Stimulated activated CD4-positive, alpha-beta T cell treated with anti-CD3 and anti-CD28 coated beads, Interleukin-1b, Interleukin-23, amount 100 ng/mL, for 4 hours (primary cell): Measurements from ENCODE around the gene PKNOX2.

ENCODE experiments used
- DNase-seq, 2 donors: peaks; one replicate each; pipeline ENCODE4 v3.0.0-alpha.2; 2020; ENCODE audit warnings: low read depth in 2 of 2

Gene PKNOX2

DNA sequence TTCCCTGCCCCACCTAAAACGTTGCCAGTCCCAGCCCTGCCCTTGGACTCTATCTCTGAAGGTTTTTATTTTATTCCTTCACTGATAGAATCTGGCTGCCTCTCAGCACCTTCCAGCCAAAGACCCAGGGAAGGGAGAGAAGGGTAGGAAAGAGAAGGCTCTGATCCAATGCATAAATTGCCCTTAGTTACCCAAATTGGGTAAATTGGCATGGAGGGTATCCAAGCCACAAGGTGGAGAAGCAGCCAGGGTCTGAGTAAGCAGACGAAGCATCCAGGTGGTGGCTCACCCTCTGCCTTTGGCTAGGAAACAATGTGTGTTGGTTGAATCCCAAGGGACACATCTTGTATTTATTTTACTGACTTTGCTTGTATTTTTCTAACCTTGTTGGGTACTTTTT is 242.5 kb downstream of the PKNOX2 start:
- no peak for DNase-seq

GRCh38 chr11:125408311-125408711 is 243.8 kb downstream of the PKNOX2 start:
- DNase-seq: no peak

- DNase-seq: no peak
These were observed 245.5 kb downstream of the PKNOX2 start for GRCh38 chr11:125410091-125410490.

DNA sequence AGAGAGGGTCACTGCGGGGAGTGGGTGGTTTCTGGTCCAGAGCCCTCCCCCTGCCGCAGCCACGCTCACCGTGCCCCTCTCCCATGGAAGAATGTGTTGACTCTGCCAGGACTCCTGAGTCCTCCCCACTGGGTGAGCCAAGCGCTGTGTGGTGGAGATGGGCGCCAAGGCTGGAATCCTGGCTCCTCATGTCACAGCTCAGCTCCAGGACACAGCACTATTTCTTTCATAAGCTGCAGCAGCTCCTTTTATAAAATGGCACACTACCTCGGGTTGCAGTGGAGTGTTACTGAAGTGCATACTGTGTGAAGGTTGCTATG is 247.6 kb downstream of the PKNOX2 start:
- DNase-seq: no peak

DNA sequence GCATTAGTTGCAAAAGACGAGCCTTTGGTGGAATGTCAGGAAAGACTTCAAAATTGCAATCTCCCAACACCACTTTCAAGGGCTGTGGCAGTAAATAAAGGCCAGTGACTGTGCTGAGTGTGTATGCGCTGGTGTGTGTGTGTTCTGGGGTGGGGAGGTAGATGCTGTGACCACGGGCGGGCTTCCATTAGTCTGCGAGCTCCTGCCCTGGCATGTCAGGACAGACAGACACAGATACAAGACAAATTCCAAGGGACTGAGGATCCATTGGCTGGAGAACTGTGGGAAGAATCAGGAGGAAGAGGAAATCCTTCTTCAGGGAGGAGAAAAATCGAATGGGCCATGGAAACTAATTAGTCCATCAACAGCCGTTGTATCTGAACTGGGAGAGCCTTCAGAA is 248.0 kb downstream of the PKNOX2 start:
- DNase-seq: no peak

GRCh38 chr11:125413226-125413625 is 248.7 kb downstream of the PKNOX2 start:
- no peak for DNase-seq

DNA sequence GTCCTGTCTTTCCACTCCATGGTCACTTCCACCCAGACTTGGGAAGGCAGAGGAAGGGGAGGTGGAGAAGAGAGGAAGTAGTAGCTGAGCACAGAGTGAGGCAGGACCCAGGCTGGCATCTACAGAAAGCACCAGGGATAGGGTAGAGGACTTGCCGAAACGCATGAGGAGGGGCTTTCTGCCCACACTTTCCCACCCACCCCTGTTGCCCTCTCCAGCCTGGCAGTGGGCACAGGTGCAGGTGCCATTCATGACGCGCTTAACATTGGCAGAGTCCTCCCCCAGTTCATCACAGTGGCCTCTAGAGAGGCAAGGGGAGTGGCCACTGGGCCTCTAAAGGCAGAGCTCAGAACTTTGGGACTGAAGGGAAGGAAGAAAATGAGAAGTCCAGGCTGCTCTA is 249.6 kb downstream of the PKNOX2 start:
- DNase-seq: no peak

- no peak for DNase-seq
These were observed 252.7 kb downstream of the PKNOX2 start for GRCh38 chr11:125416981-125417935.

GRCh38 chr11:125418396-125418795 is 253.8 kb downstream of the PKNOX2 start:
- DNase-seq: no peak

GRCh38 chr11:125422681-125423080 is 258.1 kb downstream of the PKNOX2 start:
- no peak for DNase-seq

DNA sequence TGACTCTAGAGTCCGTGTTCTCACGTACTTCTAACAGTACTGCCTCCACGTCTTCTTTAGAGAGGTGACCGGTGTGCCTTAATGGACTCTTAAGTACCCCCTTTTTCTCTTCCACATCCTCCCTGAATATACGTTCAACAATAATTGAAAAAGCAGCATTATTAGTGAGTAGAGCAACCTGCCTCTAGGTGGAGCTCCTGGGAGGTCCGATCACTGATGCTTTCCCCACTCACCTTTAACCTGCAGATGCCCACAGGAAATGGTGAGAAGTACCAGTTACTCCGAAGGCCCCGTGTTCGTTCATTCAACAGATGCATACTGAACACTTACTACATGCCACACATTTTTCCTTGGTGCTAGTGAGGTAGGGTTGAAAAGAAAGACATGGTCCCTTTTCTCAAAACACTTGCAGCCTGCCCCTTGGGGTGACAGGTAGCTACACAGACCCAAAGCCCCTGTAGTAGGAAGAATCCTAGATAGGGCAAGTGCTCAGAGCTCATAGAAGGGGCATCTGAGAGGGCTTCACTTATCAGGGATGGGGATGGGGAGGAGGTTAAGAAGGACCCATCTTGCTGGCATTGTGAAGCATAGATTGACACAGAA is 258.8 kb downstream of the PKNOX2 start:
- no peak for DNase-seq

GRCh38 chr11:125425601-125426000 is 261.1 kb downstream of the PKNOX2 start:
- no peak for DNase-seq

- no peak for DNase-seq
These were observed 262.4 kb downstream of the PKNOX2 start for GRCh38 chr11:125426818-125427528.

DNA sequence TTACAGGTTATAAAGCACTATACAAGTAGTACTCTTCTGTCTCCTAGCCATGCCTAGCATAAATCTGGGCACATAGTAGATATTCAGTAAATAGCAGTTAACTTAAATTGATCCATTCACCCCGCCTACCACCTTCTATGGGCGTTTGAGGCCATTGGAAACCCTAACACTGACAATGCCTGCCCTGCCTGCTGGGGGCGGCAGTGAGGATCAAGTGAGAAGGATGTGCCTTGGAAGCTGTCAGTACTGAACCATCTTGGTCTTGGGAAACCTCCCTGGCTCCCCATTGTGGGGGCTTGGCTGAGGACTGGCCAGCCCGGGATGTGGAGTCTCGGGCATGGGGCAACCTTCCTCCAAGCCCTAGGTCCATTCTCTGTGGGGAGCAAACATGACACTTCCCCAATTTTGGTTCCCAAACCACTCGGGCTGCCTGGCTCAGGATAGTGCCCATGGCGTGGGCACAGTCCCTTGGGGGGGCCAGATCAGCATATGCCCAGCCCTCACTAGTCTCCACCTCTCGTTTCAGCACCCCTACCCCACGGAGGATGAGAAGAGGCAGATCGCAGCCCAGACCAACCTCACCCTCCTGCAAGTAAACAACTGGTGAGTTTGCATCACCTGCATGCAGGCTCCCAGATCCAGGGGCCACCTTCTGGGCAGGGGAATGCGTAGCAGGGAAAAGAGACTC is 264.1 kb downstream of the PKNOX2 start:
- no peak for DNase-seq

GRCh38 chr11:125429174-125429707 is 264.7 kb downstream of the PKNOX2 start:
- DNase-seq: peak; percentile 25 to 30

- no peak for DNase-seq
These were observed 265.5 kb downstream of the PKNOX2 start for GRCh38 chr11:125429807-125430678.

DNA sequence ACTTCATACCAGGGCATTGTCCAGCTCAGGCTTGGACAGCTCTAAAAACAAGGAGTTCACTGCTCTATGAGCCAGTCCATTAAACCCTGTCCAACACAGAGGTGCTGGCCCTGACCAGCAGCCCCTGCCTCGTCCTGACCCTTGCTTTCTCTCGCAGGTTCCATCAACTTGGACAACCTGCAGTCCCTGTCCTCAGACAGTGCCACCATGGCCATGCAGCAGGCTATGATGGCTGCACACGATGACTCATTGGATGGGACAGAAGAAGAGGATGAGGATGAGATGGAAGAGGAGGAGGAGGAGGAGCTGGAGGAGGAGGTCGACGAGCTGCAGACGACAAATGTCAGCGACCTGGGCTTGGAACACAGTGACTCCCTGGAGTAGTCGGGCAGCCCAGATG is 266.5 kb downstream of the PKNOX2 start:
- DNase-seq: no peak

GRCh38 chr11:125431481-125431880 is 266.9 kb downstream of the PKNOX2 start:
- no peak for DNase-seq

DNA sequence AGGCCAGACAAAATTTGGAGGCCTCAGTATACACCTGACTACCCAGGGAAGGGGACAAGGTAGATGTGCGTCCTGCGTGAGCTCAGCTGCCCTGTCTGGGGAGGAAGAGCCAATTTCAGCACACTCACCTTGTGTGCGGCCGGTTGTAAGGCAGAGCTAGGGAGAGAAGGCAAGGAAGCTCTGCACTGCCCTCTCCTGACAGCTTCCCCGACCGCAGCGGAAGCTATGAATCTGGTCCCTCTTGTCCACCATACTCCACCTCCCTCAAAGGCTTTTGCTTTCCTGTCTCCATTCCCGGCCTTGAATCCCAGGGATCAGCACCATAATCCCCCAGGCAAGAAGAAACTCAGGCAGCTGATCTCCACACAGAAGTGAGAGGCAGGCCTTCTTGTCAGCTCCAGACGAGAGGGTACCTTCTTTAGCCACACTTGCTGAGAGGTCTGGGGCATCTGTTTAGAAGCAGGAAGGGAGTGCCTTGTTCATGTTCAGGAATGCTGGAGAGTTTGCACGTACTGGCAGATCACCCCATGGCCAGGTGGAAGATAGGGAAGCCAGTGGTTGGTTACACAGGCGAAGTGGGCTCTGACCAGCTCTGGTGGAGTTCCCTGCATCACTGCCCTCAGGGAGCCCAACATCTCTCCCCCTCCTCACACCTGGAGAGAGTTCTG is 269.0 kb downstream of the PKNOX2 start:
- DNase-seq: no peak
